HEK293 (cell line): ENCODE data around the gene CA10.

Experiments used
- CTCF ChIA-PET: fragments of 350-600 bp; formaldehyde crosslinking; extraction: SDS; loops from one replicate; lab custom pipeline; 2021; ENCODE audit warnings: antibody characterized with exemption; lab: Yijun Ruan, JAX
- POLR2A ChIA-PET: fragments of 300-600 bp; formaldehyde crosslinking; extraction: SDS; loops from one replicate; lab custom pipeline; 2020; ENCODE audit warnings: antibody characterized with exemption, inconsistent platforms; lab: Yijun Ruan, JAX
- H3K27ac ChIP-seq: fragments of 200-500 bp; sonication (Bioruptor generic); 2 replicates; pipeline ENCODE4 v1.5.1; 2014; ENCODE audit warnings: low read depth, low read length, control low read depth, inconsistent platforms; ENCODE audit errors: extremely low read depth
- H3K36me3 ChIP-seq, 2 experiments: fragments of 200-500 bp in 1 of 2; sonication (Bioruptor generic) in 1 of 2; 1 replicate in 1 of 2; 2 replicates in 1 of 2; pipeline ENCODE4 v1.5.1; 2014 to 2017; ENCODE audit warnings: inconsistent platforms in 2 of 2, low read length in 2 of 2; ENCODE audit not compliant: control insufficient read depth in 2 of 2, insufficient read depth in 1 of 2
- H3K4me1 ChIP-seq: fragments of 200-500 bp; sonication (Bioruptor generic); 2 replicates; pipeline ENCODE4 v1.5.1; 2014; ENCODE audit warnings: mild to moderate bottlenecking, low read length, inconsistent platforms; ENCODE audit not compliant: control insufficient read depth, insufficient read depth
- H3K4me3 ChIP-seq: 2 replicates; pipeline ENCODE4 v1.5.1; 2011; ENCODE audit warnings: low read depth, mild to moderate bottlenecking, control low read depth, low read length, moderate library complexity
- H3K9me3 ChIP-seq: fragments of 200-500 bp; sonication (Bioruptor generic); 2 replicates; pipeline ENCODE4 v1.5.1; 2014; ENCODE audit warnings: low read depth, low read length, inconsistent platforms; ENCODE audit not compliant: control insufficient read depth, insufficient read depth
- EGR2 ChIP-seq: fragments of 450-650 bp; formaldehyde crosslinking; IDR thresholded peaks from 2 replicates; pipeline ENCODE4 v1.5.1; 2016; ENCODE audit warnings: low read depth, missing biosample characterization, missing genetic modification characterization
- MEIS1 ChIP-seq: sonication (generic); formaldehyde crosslinking; IDR thresholded peaks from 2 replicates; pipeline ENCODE4 v1.8.1; 2022; ENCODE audit warnings: missing genetic modification reagents, mild to moderate bottlenecking, borderline replicate concordance
- OSR2 ChIP-seq: fragments of 450-650 bp; formaldehyde crosslinking; IDR thresholded peaks from 2 replicates; pipeline ENCODE4 v1.5.1; 2016; ENCODE audit warnings: missing biosample characterization, missing genetic modification characterization
- SCRT1 ChIP-seq: fragments of 450-650 bp; formaldehyde crosslinking; IDR thresholded peaks from 2 replicates; pipeline ENCODE4 v1.5.1; 2016; ENCODE audit warnings: missing biosample characterization, missing genetic modification characterization, borderline replicate concordance
- SETDB1 ChIP-seq: IDR thresholded peaks from one replicate; pipeline ENCODE4 v1.6.1; 2017; ENCODE audit warnings: mild to moderate bottlenecking, low read length, moderate library complexity, mixed read lengths; ENCODE audit not compliant: insufficient read length
- TCF7L2 ChIP-seq: IDR thresholded peaks from 2 replicates; pipeline ENCODE4 v1.6.1; 2011; ENCODE audit warnings: low read depth, mild to moderate bottlenecking, inconsistent platforms, low read length, moderate library complexity, borderline replicate concordance
- ZFP69B ChIP-seq: fragments of 450-650 bp; formaldehyde crosslinking; IDR thresholded peaks from 2 replicates; pipeline ENCODE4 v1.5.1; 2016; ENCODE audit warnings: missing biosample characterization, missing genetic modification characterization
- ZNF155 ChIP-seq: fragments of 450-650 bp; formaldehyde crosslinking; IDR thresholded peaks from 2 replicates; pipeline ENCODE4 v1.5.1; 2016; ENCODE audit warnings: missing biosample characterization, missing genetic modification characterization
- ZNF174 ChIP-seq: fragments of 450-650 bp; formaldehyde crosslinking; IDR thresholded peaks from 2 replicates; pipeline ENCODE4 v1.5.0; 2017; ENCODE audit warnings: missing biosample characterization, mild to moderate bottlenecking, missing genetic modification characterization
- ZNF239 ChIP-seq: fragments of 450-650 bp; formaldehyde crosslinking; IDR thresholded peaks from 2 replicates; pipeline ENCODE4 v1.5.1; 2016; ENCODE audit warnings: missing biosample characterization, missing genetic modification characterization
- ZNF335 ChIP-seq: fragments of 450-650 bp; formaldehyde crosslinking; conservative IDR thresholded peaks from 2 replicates; pipeline ENCODE4 v1.5.1; 2016; ENCODE audit warnings: missing biosample characterization, missing genetic modification characterization
- ZNF362 ChIP-seq: fragments of 450-650 bp; formaldehyde crosslinking; IDR thresholded peaks from 2 replicates; pipeline ENCODE4 v1.5.1; 2016; ENCODE audit warnings: missing biosample characterization, missing genetic modification characterization
- ZNF391 ChIP-seq: fragments of 450-650 bp; formaldehyde crosslinking; IDR thresholded peaks from 2 replicates; pipeline ENCODE4 v1.5.1; 2016; ENCODE audit warnings: low read depth, missing biosample characterization, missing genetic modification characterization, borderline replicate concordance
- ZNF404 ChIP-seq: fragments of 450-650 bp; formaldehyde crosslinking; IDR thresholded peaks from 2 replicates; pipeline ENCODE4 v1.5.1; 2017; ENCODE audit warnings: missing biosample characterization, missing genetic modification characterization
- ZNF654 ChIP-seq: fragments of 450-650 bp; formaldehyde crosslinking; IDR thresholded peaks from 2 replicates; pipeline ENCODE4 v1.5.1; 2016; ENCODE audit warnings: low read depth, missing biosample characterization, missing genetic modification characterization
- ZNF670 ChIP-seq: fragments of 450-650 bp; formaldehyde crosslinking; IDR thresholded peaks from 2 replicates; pipeline ENCODE4 v1.5.1; 2016; ENCODE audit warnings: missing biosample characterization, missing genetic modification characterization, low read depth
- ZSCAN18 ChIP-seq: fragments of 450-650 bp; formaldehyde crosslinking; IDR thresholded peaks from 2 replicates; pipeline ENCODE4 v1.5.1; 2016; ENCODE audit warnings: missing biosample characterization, missing genetic modification characterization

The CA10 gene

GRCh38 chr17:51731941-51732722 is 426.4 kb downstream of the CA10 start (continued):
- TF ChIP-seq ZNF404 (tag by site-specific recombination), result no peak
- TF ChIP-seq ZNF654 (tag by site-specific recombination), result no peak
- TF ChIP-seq ZNF155 (tag by site-specific recombination), result no peak
- no peak for TF ChIP-seq ZNF239 (tag by site-specific recombination)
- TF ChIP-seq, all 188 proteins: peak for 0

DNA sequence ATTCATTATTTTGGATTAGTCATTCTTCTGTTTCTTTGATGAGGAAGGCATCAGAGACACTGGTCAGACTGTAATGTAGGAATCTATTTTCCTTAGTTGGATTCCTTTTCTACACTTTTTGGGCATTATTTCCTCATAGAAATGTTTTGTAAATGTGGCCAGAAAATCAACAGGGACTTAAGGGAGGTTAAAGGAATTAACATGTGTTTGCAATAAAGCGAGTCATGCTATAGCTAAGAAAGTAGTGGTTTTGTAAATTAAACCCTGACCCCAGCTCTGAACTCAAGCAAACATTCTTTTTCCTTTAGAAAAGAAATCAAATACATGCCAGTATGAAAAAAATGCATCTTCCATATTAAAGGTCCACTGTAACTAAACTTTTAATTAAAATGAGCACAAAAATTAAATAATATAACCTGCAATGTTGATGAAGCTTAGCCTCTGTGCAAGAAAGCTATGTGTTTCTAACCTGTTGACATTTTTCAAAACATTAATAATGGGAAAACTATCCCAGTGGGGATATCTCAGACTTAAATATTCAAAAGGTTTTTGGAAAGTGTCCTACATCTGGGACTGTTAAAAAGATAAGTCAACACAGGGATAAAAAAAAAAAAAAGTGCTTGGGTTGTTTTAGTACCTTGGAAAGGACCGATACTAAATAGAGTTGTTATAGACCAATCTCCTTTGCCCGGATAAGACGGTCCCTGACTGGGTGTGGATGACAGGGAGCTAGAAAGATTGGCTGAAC is 428.0 kb downstream of the CA10 start:
- no peaks in the 10 kb centered on the region; the same call in 1 of the 2 replicates for H3K4me1 ChIP-seq
- no peaks in the 10 kb centered on the region for H3K36me3 ChIP-seq
- POLR2A ChIA-PET, result no interaction called here
- TF ChIP-seq ZNF670 (no peak), ZNF391 (tag by site-specific recombination) (no peak), EGR2 (tag by site-specific recombination) (no peak), ZNF335 (no peak), SETDB1 (no peak), ZNF362 (tag by site-specific recombination) (no peak), TCF7L2 (no peak), SCRT1 (no peak), ZSCAN18 (tag by site-specific recombination) (no peak)
- TF ChIP-seq, all 188 proteins: peak for 0
- H3K9me3 ChIP-seq, result no peaks in the 10 kb centered on the region
- CTCF ChIA-PET, result interaction anchor here (0.6 to 1.1 kb wide), 6 partner anchors 18 to 431 kb away, joined by 3 to 5 read pairs (median 4); no protein-coding TSS in a partner anchor
- H3K4me3 ChIP-seq, result no peak overlapping the region
- H3K27ac ChIP-seq, result no peak overlapping the region

DNA sequence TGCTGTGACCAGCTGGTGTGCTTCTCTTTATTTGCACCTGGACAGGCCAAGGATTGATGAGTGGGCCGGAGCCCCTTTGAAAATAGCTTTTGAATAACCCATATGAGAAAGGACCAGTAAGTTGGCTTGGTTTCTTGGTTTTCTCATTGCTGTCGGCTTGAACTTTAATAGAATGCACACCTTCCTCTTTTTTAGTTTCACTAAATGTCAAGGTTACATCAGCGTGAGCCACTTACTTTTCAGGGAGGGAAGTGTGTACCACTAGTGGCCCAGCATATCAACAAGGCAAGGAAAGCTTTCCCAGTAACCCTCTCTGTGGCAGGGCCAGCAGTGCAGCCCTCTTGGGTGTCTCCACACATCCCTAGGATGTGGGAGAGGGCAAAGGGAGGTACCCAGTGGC is 433.3 kb downstream of the CA10 start:
- H3K9me3 ChIP-seq, result no peaks in the 10 kb centered on the region
- CTCF ChIA-PET, result interaction anchor here (0.9 to 1.3 kb wide), 6 partner anchors 9 to 264 kb away, joined by 3 to 6 read pairs (median 4); no protein-coding TSS in a partner anchor
- no peak overlapping the region for H3K4me3 ChIP-seq
- POLR2A ChIA-PET, result no interaction called here
- H3K27ac ChIP-seq, result no peak overlapping the region
- no peaks in the 10 kb centered on the region; the same call in 1 of the 2 replicates for H3K4me1 ChIP-seq
- H3K36me3 ChIP-seq, result no peaks in the 10 kb centered on the region
- TF ChIP-seq ZFP69B (no peak), ZNF174 (tag by site-specific recombination) (no peak), MEIS1 (CRISPR knock-in tag) (no peak), ZNF654 (tag by site-specific recombination) (no peak), OSR2 (tag by site-specific recombination) (no peak)
